BLaER1 treated with 17β-estradiol and CSF1 and Interleukin-3, amounts not matched to agents 10 nM and 100 nM (cell line): Measurements from ENCODE around the gene DGUOK.
"Not testable (repeated sequence)": the region's sequence is repeated elsewhere in the genome, so short reads cannot be mapped to it uniquely, and the experiment has no call there.

Experiments used
- H3K27ac ChIP-seq, 11 experiments: shearing (Covaris generic); formaldehyde crosslinking; 2 replicates each; pipeline ENCODE4 v1.8.1; 2022
- H3K27me3 ChIP-seq, 11 experiments: shearing (Covaris generic); formaldehyde crosslinking; 2 replicates each; pipeline ENCODE4 v1.8.1; 2022
- H3K36me3 ChIP-seq, 11 experiments: shearing (Covaris generic); formaldehyde crosslinking; 2 replicates each; pipeline ENCODE4 v1.8.1; 2022
- H3K4me1 ChIP-seq, 10 experiments: shearing (Covaris generic); formaldehyde crosslinking; 2 replicates each; pipeline ENCODE4 v1.8.1; 2022
- H3K4me2 ChIP-seq, 11 experiments: shearing (Covaris generic); formaldehyde crosslinking; 2 replicates each; pipeline ENCODE4 v1.8.1; 2022
- H3K4me3 ChIP-seq, 10 experiments: shearing (Covaris generic); formaldehyde crosslinking; 2 replicates each; pipeline ENCODE4 v1.8.1; 2022
- H3K9ac ChIP-seq, 11 experiments: shearing (Covaris generic); formaldehyde crosslinking; 2 replicates each; pipeline ENCODE4 v1.8.1; 2022
- H3K9me3 ChIP-seq, 11 experiments: shearing (Covaris generic); formaldehyde crosslinking; replicated peaks in 1 of 11; 2 replicates each; pipeline ENCODE4 v1.8.1; 2022
- H4K20me1 ChIP-seq, 11 experiments: shearing (Covaris generic); formaldehyde crosslinking; 2 replicates each; pipeline ENCODE4 v1.8.1; 2022
- Cebpa-rat ChIP-seq, 11 experiments: shearing (Covaris generic); IDR thresholded peaks; 2 replicates each; pipeline ENCODE4 v1.8.1; 2022

DGUOK gene

GRCh38 chr2:73935641-73936040 is 9.0 kb downstream of the DGUOK start:
- H3K4me2 ChIP-seq: no peak overlapping the region
- H3K9me3 ChIP-seq: no peaks in the 10 kb centered on the region
- TF ChIP-seq Cebpa-rat (IDR thresholded peaks at IDR 0.05): no peak
- no peak overlapping the region for H3K9ac ChIP-seq
- H3K27me3 ChIP-seq: no peaks in the 10 kb centered on the region
- peaks cover 90 to 100% (median 98%) of the 10 kb centered on the region in 11 experiments for H4K20me1 ChIP-seq
- peaks cover 17 to 73% (median 36%) of the 10 kb centered on the region in 10 experiments for H3K4me1 ChIP-seq
- H3K4me3 ChIP-seq: no peak overlapping the region
- peaks cover 64 to 97% (median 73%) of the 10 kb centered on the region in 11 experiments for H3K36me3 ChIP-seq
- H3K27ac ChIP-seq: no peak overlapping the region

GRCh38 chr2:73937103-73937885 is 10.6 kb downstream of the DGUOK start:
- TF ChIP-seq Cebpa-rat (IDR thresholded peaks at IDR 0.05): no peak
- no peak overlapping the region for H3K4me3 ChIP-seq
- H3K27me3 ChIP-seq: no peaks in the 10 kb centered on the region
- H4K20me1 ChIP-seq: peaks cover 83 to 100% (median 97%) of the 10 kb centered on the region in 11 experiments
- no peak overlapping the region for H3K9ac ChIP-seq
- H3K4me2 ChIP-seq: peak overlapping the region in 8 of 11 experiments; percentile 11 to 68 (median 52); a peak in 12 of 22 replicates
- H3K4me1 ChIP-seq: peaks cover 17 to 56% (median 27%) of the 10 kb centered on the region in 10 experiments
- no peaks in the 10 kb centered on the region for H3K9me3 ChIP-seq
- H3K27ac ChIP-seq: no peak overlapping the region
- peaks cover 68 to 99% (median 74%) of the 10 kb centered on the region in 11 experiments for H3K36me3 ChIP-seq

GRCh38 chr2:73937899-73938298 is 11.2 kb downstream of the DGUOK start:
- H3K27ac ChIP-seq: no peak overlapping the region
- H3K4me1 ChIP-seq: peaks cover 17 to 50% (median 25%) of the 10 kb centered on the region in 10 experiments
- no peak overlapping the region for H3K4me3 ChIP-seq
- H3K4me2 ChIP-seq: peak overlapping the region; percentile 4 to 68 (median 44); a peak in 14 of 22 replicates
- peaks cover 64 to 96% (median 72%) of the 10 kb centered on the region in 11 experiments for H3K36me3 ChIP-seq
- H3K9ac ChIP-seq: no peak overlapping the region
- no peaks in the 10 kb centered on the region for H3K27me3 ChIP-seq
- peaks cover 77 to 99% (median 91%) of the 10 kb centered on the region in 11 experiments for H4K20me1 ChIP-seq
- TF ChIP-seq Cebpa-rat (IDR thresholded peaks at IDR 0.05): no peak
- H3K9me3 ChIP-seq: no peaks in the 10 kb centered on the region

- no peak for TF ChIP-seq Cebpa-rat (IDR thresholded peaks at IDR 0.05)
- no peak overlapping the region for H3K4me3 ChIP-seq
- peaks cover 66 to 96% (median 73%) of the 10 kb centered on the region in 11 experiments for H3K36me3 ChIP-seq
- peaks cover 70 to 99% (median 86%) of the 10 kb centered on the region in 11 experiments for H4K20me1 ChIP-seq
- no peak overlapping the region for H3K27ac ChIP-seq
- peak overlapping the region; percentile 4 to 68 (median 44); a peak in 19 of 22 replicates for H3K4me2 ChIP-seq
- H3K9me3 ChIP-seq: no peaks in the 10 kb centered on the region
- H3K4me1 ChIP-seq: peaks cover 17 to 44% (median 25%) of the 10 kb centered on the region in 10 experiments
- H3K9ac ChIP-seq: 0 out of 22 replicates have a peak overlapping the region, but pooled peaks of 2 of the 11 experiments have one; percentile 15 to 24
- no peaks in the 10 kb centered on the region for H3K27me3 ChIP-seq
These were observed 12.2 kb downstream of the DGUOK start for GRCh38 chr2:73938718-73939352.

GRCh38 chr2:73939419-73939818 is 12.7 kb downstream of the DGUOK start:
- peak overlapping the region in 9 of 11 experiments; percentile 0 to 68 (median 44); a peak in 14 of 22 replicates for H3K4me2 ChIP-seq
- H3K27ac ChIP-seq: no peak overlapping the region
- peaks cover 17 to 44% (median 25%) of the 10 kb centered on the region in 10 experiments for H3K4me1 ChIP-seq
- H3K9ac ChIP-seq: no peak overlapping the region
- peaks cover 67 to 99% (median 87%) of the 10 kb centered on the region in 11 experiments for H4K20me1 ChIP-seq
- no peak for TF ChIP-seq Cebpa-rat (IDR thresholded peaks at IDR 0.05)
- no peak overlapping the region for H3K4me3 ChIP-seq
- no peaks in the 10 kb centered on the region for H3K9me3 ChIP-seq
- no peaks in the 10 kb centered on the region for H3K27me3 ChIP-seq
- peaks cover 66 to 96% (median 74%) of the 10 kb centered on the region in 11 experiments for H3K36me3 ChIP-seq

GRCh38 chr2:73940066-73940465 is 13.4 kb downstream of the DGUOK start:
- not testable (repeated sequence) for H3K9ac ChIP-seq, H3K27me3 ChIP-seq, H3K4me3 ChIP-seq, H3K9me3 ChIP-seq, H3K27ac ChIP-seq
- Histone ChIP-seq H3K4me2 (peak overlapping the region in 4 of 11 experiments; percentile 0 to 68 (median 50); a peak in 5 of 22 replicates), H3K36me3 (peaks cover 66 to 96% (median 74%) of the 10 kb centered on the region in 11 experiments), H4K20me1 (peaks cover 61 to 99% (median 87%) of the 10 kb centered on the region in 11 experiments), H3K4me1 (peaks cover 17 to 49% (median 27%) of the 10 kb centered on the region in 10 experiments)

GRCh38 chr2:73942664-73943063 is 16.0 kb downstream of the DGUOK start:
- Histone ChIP-seq H3K4me1 (peaks cover 17 to 62% (median 31%) of the 10 kb centered on the region in 10 experiments), H3K9me3 (no peaks in the 10 kb centered on the region), H3K4me3 (no peak overlapping the region), H3K4me2 (no peak overlapping the region), H3K27ac (no peak overlapping the region), H3K36me3 (peaks cover 66 to 96% (median 75%) of the 10 kb centered on the region in 11 experiments), H3K27me3 (no peaks in the 10 kb centered on the region), H4K20me1 (peaks cover 35 to 84% (median 70%) of the 10 kb centered on the region in 11 experiments), H3K9ac (no peak overlapping the region)
- no peak for TF ChIP-seq Cebpa-rat (IDR thresholded peaks at IDR 0.05)

- TF ChIP-seq Cebpa-rat (IDR thresholded peaks at IDR 0.05): 0 out of 22 replicates have a peak, but pooled peaks of 1 of the 11 experiments have one; percentile 23
- H3K4me3 ChIP-seq: no peak overlapping the region
- peak overlapping the region in 4 of 11 experiments; percentile 9 to 20 (median 15); a peak in 2 of 22 replicates for H3K4me2 ChIP-seq
- peaks cover 11 to 62% (median 33%) of the 10 kb centered on the region in 10 experiments for H3K4me1 ChIP-seq
- no peaks in the 10 kb centered on the region for H3K9me3 ChIP-seq
- H3K27me3 ChIP-seq: no peaks in the 10 kb centered on the region
- H4K20me1 ChIP-seq: peaks cover 14 to 63% (median 50%) of the 10 kb centered on the region in 11 experiments; a peak in 20 of 22 replicates
- no peak overlapping the region for H3K9ac ChIP-seq
- peaks cover 62 to 96% (median 82%) of the 10 kb centered on the region in 11 experiments for H3K36me3 ChIP-seq
- peak overlapping the region in 2 of 11 experiments; percentile 12 to 23; a peak in 3 of 22 replicates for H3K27ac ChIP-seq
These were observed 18.0 kb downstream of the DGUOK start for GRCh38 chr2:73944714-73945113.
